ENCODE results near the gene SDC1. TPM values are rescaled to one million over a fixed set of nuclear protein-coding genes. Genes with fewer than 3 reads are reported as not detected.

SDC1 gene
- total and polyA plus RNA-seq, 2 of the 8 experiments (the other 6 are each of a cell fraction or from before 2014, with no cell fraction given), result 45.3 to 73.3 TPM

GRCh38 chr2:20214566-20215182, 10.3 kb downstream of the SDC1 start:
- H3K9me3 ChIP-seq (ENCODE audit: insufficient read depth in 2 of 2, low read depth in 1 of 2, low read length in 1 of 2), result no peaks in the 10 kb centered on the region
- no peak overlapping the region for H4K5ac ChIP-seq (ENCODE audit: insufficient read length, low read depth, low read length)
- DNase-seq (ENCODE audit: low read depth in 1 of 2, low spot score in 2 of 2) (no peak), FAIRE-seq (no peak)
- no peak overlapping the region for H2AFZ ChIP-seq (ENCODE audit: low read length)
- H3K56ac ChIP-seq (replicated peaks; ENCODE audit: insufficient read length, low read depth, low read length), result no peak overlapping the region
- no peak overlapping the region for H3K4me3 ChIP-seq (ENCODE audit: extremely low read depth in 1 of 4, insufficient read depth in 2 of 4, low read depth in 3 of 4, low read length in 4 of 4)
- H3K14ac ChIP-seq (ENCODE audit: insufficient read length), result no peak overlapping the region
- no peak overlapping the region for H2BK12ac ChIP-seq (ENCODE audit: low read depth, low read length)
- H3K4ac ChIP-seq (replicated peaks; ENCODE audit: insufficient read length, low read depth, low read length), result no peak overlapping the region
- peaks cover 0 to 28% (median 9%) of the 10 kb centered on the region in 4 experiments; a peak in 6 of 7 replicates for H3K4me1 ChIP-seq (replicated peaks in 1 of 4; ENCODE audit: control insufficient read depth in 3 of 4, insufficient read depth in 4 of 4, low read length in 3 of 4)
- H3K23me2 ChIP-seq (ENCODE audit: low read depth, low read length), result peaks cover 4% of the 10 kb centered on the region; the same call in 1 of the 2 replicates
- H3K23ac ChIP-seq (ENCODE audit: insufficient read length), result no peak overlapping the region
- H2AK5ac ChIP-seq (ENCODE audit: low read depth, low read length), result no peak overlapping the region
- H2BK15ac ChIP-seq (ENCODE audit: low read length), result no peak overlapping the region
- H3K79me2 ChIP-seq (ENCODE audit: control insufficient read depth in 1 of 2, insufficient read depth in 2 of 2, low read length in 2 of 2), result peaks cover 4 to 89% of the 10 kb centered on the region in 2 experiments
- POLR2A ChIA-PET (ENCODE audit: partially characterized antibody), result interaction anchor here (1.3 to 3.8 kb wide), 2 partner anchors 11 to 17 kb away, joined by 3 to 19 read pairs; partner anchors contain the start of gene SDC1
- H2BK5ac ChIP-seq (ENCODE audit: low read depth, low read length), result no peak overlapping the region; the same call in 1 of the 2 replicates
- peaks cover 0 to 2% (median 0%) of the 10 kb centered on the region in 4 experiments; a peak in 1 of 8 replicates for H3K36me3 ChIP-seq (ENCODE audit: control insufficient read depth in 2 of 4, insufficient read depth in 4 of 4, low read length in 3 of 4)
- H3K27ac ChIP-seq (ENCODE audit: low read depth, low read length), result no peak overlapping the region
- H2BK120ac ChIP-seq (replicated peaks; ENCODE audit: low read depth, low read length), result no peak overlapping the region
- no peaks in the 10 kb centered on the region for H3K27me3 ChIP-seq (replicated peaks in 1 of 4; ENCODE audit: control insufficient read depth in 3 of 4, extremely low read depth in 1 of 4, insufficient read depth in 3 of 4, low read length in 3 of 4)
- no peak overlapping the region for H3K9ac ChIP-seq (replicated peaks in 1 of 4; ENCODE audit: extremely low read depth in 1 of 4, low read depth in 3 of 4, low read length in 3 of 4)
- TF ChIP-seq MAX (IDR thresholded peaks at IDR 0.05), result no peak
- no peak for TF ChIP-seq ASH2L (IDR thresholded peaks at IDR 0.05; ENCODE audit: low read length)
- TF ChIP-seq TBP (IDR thresholded peaks at IDR 0.05; ENCODE audit: low read depth, low read length), result no peak
- TF ChIP-seq SP2 (IDR thresholded peaks at IDR 0.05; ENCODE audit: low read length), result no peak
- TF ChIP-seq MAFK (IDR thresholded peaks at IDR 0.05; ENCODE audit: low read depth, low read length), result no peak
- TF ChIP-seq BRCA1 (IDR thresholded peaks at IDR 0.05; ENCODE audit: low read depth, low read length), result no peak
- TF ChIP-seq TAF1 (IDR thresholded peaks at IDR 0.05; ENCODE audit: low read depth, low read length), result no peak
- TF ChIP-seq POU5F1 (IDR thresholded peaks at IDR 0.05; ENCODE audit: low read depth, low read length), result no peak
- no peak for TF ChIP-seq KDM1A (IDR thresholded peaks at IDR 0.05; ENCODE audit: borderline replicate concordance, low read length)
- no peak for TF ChIP-seq HDAC6 (IDR thresholded peaks at IDR 0.05; ENCODE audit: low read depth, low read length)
- TF ChIP-seq GABPA (IDR thresholded peaks at IDR 0.05; ENCODE audit: borderline replicate concordance, insufficient read depth, low read length), result no peak
- no peak for TF ChIP-seq SRF (IDR thresholded peaks at IDR 0.05; ENCODE audit: low read depth, low read length)
- CTCF ChIA-PET (ENCODE audit: partially characterized antibody), result interaction anchor here (0.6 to 5.1 kb wide), 13 partner anchors 8 to 581 kb away, joined by 3 to 22 read pairs (median 4); partner anchors contain the start of gene SDC1
- H4K20me1 ChIP-seq (replicated peaks in 1 of 2; ENCODE audit: control insufficient read depth in 1 of 2, insufficient read depth in 2 of 2, low read length in 2 of 2), result peaks cover 35 to 57% of the 10 kb centered on the region in 2 experiments
- H4K8ac ChIP-seq (ENCODE audit: extremely low read depth, insufficient read depth, low read length), result no peak overlapping the region
- H2BK20ac ChIP-seq (ENCODE audit: low read length), result no peak overlapping the region
- H3K18ac ChIP-seq (ENCODE audit: extremely low read depth, low read length), result no peak overlapping the region
- H3K79me1 ChIP-seq (ENCODE audit: low read depth, low read length), result peaks cover 44% of the 10 kb centered on the region
- H3K4me2 ChIP-seq (ENCODE audit: insufficient read depth in 1 of 2, low read depth in 2 of 2, low read length in 2 of 2), result no peak overlapping the region; a peak in 2 of 4 replicates
- no peak overlapping the region for H4K91ac ChIP-seq (replicated peaks; ENCODE audit: insufficient read length, low read length)
- WGBS, 2 experiments (ENCODE audit: extremely low coverage in 1 of 2, insufficient coverage in 1 of 2, insufficient read length in 1 of 2, insufficient replicate concordance in 2 of 2, low coverage in 1 of 2, low lambda C conversion rate in 2 of 2, missing lambda C conversion rate in 1 of 2), result 67% methylated on average over 2 of the region's 2 CpGs; no CpG with 5 or more reads in 1 of the 2 experiments
